ENCODE results near the gene MTF1.

The MTF1 gene

GRCh38 chr1:37866491-37866890 lies 7.1 kb upstream of the MTF1 start:
- DNase-seq: no peak

GRCh38 chr1:37865348-37866120 lies 6.1 kb upstream of the MTF1 start:
- DNase-seq: no peak

GRCh38 chr1:37862330-37862729 lies 2.9 kb upstream of the MTF1 start:
- DNase-seq: no peak

- no peak for DNase-seq
Measured at GRCh38 chr1:37861151-37861550, 1.8 kb upstream of the MTF1 start.

- DNase-seq: no peak
Measured at GRCh38 chr1:37860346-37860666, 914 bp upstream of the MTF1 start.

- DNase-seq: peak; percentile 17 to 34
Measured at GRCh38 chr1:37858931-37859506, 373 bp downstream of the MTF1 start.

GRCh38 chr1:37854406-37854805 lies 5.0 kb downstream of the MTF1 start:
- no peak for DNase-seq

GRCh38 chr1:37853157-37853556 lies 6.2 kb downstream of the MTF1 start:
- no peak for DNase-seq

GRCh38 chr1:37851782-37852210 lies 7.6 kb downstream of the MTF1 start:
- peak in 1 of 2 donors; percentile 4 for DNase-seq

- DNase-seq: no peak
Measured at GRCh38 chr1:37851262-37851661, 8.1 kb downstream of the MTF1 start.

- DNase-seq: no peak
Measured at GRCh38 chr1:37850352-37850955, 8.9 kb downstream of the MTF1 start.

GRCh38 chr1:37849480-37849879 lies 9.9 kb downstream of the MTF1 start:
- no peak for DNase-seq

GRCh38 chr1:37846647-37847339 lies 12.6 kb downstream of the MTF1 start:
- DNase-seq: no peak

- no peak for DNase-seq
Measured at GRCh38 chr1:37845786-37846185, 13.6 kb downstream of the MTF1 start.

- no peak for DNase-seq
Measured at GRCh38 chr1:37845049-37845646, 14.2 kb downstream of the MTF1 start.

GRCh38 chr1:37844536-37844935 lies 14.9 kb downstream of the MTF1 start:
- DNase-seq: no peak

- no peak for DNase-seq
Measured at GRCh38 chr1:37841652-37842051, 17.7 kb downstream of the MTF1 start.

- no peak for DNase-seq
Measured at GRCh38 chr1:37840711-37841110, 18.7 kb downstream of the MTF1 start.

GRCh38 chr1:37839676-37840075 lies 19.7 kb downstream of the MTF1 start:
- DNase-seq: no peak

GRCh38 chr1:37836788-37837187 lies 22.6 kb downstream of the MTF1 start:
- no peak for DNase-seq

- no peak for DNase-seq
Measured at GRCh38 chr1:37831809-37832208, 27.6 kb downstream of the MTF1 start.

- DNase-seq: no peak
Measured at GRCh38 chr1:37831109-37831508, 28.3 kb downstream of the MTF1 start.

- no peak for DNase-seq
Measured at GRCh38 chr1:37828410-37829074, 30.9 kb downstream of the MTF1 start.
